Stimulated activated CD4-positive, alpha-beta T cell treated with anti-CD3 and anti-CD28 coated beads, Interleukin-1b, Interleukin-23, amount 100 ng/mL, for 1 hour (primary cell): ENCODE data around the gene IRF1.
"Not testable (repeated sequence)": the region's sequence is repeated elsewhere in the genome, so short reads cannot be mapped to it uniquely, and the experiment has no call there.

ENCODE experiments used
- DNase-seq, 2 donors: peaks; one replicate each; pipeline ENCODE4 v3.0.0-alpha.2; 2020; ENCODE audit warnings: low read depth in 2 of 2

The IRF1 gene

DNA sequence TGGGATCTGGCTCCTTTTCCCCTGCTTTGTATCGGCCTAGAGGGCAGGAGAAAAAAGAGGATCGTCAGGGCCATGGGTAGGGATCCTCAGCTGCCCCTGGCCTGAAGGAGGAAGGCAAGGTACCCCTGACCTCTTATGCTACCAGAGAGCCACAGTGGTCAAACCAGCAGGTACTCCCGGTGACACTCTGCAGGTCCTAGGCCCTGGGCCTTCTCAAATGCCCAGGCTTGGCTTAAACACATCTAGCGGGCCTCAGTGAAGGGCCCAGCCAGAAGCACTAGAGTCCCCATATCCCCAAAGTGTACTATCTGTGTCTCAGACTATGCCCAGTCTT lies 3.5 kb downstream of the IRF1 start:
- DNase-seq, result no peak

DNA sequence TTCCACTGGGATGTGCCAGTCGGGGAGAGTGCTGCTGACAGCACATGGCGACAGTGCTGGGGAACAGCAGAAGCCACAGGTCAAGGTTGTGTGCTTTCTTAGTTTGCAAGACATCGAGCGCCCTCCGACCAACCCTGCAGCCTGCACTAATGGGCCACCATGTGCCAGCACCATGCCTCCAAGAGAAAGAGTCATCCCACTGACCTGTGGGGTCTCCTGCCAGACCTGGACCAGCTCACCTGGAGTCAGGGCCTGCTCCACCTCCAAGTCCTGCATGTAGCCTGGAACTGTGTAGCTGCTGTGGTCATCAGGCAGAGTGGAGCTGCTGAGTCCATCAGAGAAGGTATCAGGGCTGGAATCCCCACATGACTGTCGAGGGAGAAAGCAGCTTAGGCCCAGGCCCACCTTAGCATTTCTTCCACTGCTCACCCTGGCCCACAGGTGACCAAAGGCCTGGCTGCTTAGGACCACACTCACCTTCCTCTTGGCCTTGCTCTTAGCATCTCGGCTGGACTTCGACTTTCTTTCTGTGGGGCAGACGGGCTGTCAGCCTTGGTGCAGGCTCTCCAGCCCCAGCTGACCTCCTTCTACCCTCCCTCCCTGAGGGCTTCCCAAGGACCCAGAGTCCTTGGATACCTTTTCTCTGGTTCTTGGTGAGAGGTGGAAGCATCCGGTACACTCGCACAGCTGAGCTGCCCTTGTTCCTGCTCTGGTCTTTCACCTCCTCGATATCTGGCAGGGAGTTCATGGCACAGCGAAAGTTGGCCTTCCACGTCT lies 4.1 kb downstream of the IRF1 start:
- no peak for DNase-seq

DNA sequence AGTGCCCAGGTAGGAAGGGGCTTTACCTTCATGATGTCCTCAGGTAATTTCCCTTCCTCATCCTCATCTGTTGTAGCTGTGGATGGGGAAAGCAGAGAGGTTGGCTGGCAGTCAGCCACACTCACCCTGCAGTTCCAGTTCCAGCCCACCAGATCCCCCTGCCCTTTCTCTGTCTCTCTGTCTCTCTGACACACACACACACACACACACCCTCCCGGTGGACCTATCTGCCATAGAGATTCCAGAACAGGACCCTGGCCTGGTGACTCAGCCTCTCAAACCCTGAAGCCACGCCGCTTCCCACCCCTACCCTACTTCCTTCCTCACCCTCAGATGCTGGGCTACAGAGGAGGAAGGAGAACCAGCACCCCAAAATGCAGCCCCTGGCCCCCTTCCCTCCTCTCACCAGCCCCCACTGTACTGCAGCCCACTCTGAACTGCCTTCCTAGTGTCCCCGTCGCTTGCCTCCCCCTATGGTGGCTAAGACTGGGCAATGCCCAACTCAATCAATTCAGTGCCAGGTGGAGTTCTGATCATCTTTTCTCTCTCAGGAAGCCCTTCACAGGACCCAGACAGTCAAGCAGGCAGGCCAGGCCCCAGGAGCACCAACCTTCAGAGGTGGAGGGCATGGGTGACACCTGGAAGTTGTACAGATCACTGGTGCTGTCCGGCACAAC lies 4.8 kb downstream of the IRF1 start:
- DNase-seq, result no peak

DNA sequence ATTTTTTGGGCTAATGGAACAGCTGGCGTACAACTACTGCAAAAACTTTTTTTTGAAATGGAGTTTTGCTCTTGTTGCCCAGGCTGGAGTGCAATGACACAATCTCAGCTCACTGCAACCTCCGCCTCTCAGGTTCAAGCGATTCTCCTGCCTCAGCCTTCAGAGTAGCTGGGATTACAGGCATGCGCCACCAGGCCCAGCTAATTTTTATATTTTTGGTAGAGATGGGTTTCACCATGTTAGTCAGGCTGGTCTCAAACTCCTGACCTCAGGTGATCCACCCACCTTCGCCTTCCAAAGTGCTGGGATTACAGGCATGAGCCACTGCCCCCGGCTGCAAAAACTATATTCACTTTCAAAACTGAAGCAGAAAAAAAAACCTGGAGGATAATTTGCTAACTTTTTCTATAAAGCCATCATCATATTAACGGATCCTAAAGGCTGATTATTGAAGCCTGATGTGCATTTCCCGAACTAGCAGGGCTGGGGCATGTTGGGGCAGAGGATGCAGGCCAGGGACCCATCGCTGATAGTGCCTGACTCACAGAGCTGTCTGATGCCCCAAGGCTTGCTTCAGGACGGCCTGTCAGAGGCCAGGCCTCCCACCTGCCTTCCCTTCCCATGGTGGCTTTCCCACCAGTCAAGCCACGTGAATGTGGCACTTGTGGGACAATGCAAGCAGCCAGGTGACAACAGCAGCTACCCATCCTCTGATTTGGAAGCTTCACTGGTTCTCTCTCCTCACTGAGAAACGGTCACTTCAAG lies 5.5 kb downstream of the IRF1 start:
- not testable (repeated sequence) for DNase-seq

DNA sequence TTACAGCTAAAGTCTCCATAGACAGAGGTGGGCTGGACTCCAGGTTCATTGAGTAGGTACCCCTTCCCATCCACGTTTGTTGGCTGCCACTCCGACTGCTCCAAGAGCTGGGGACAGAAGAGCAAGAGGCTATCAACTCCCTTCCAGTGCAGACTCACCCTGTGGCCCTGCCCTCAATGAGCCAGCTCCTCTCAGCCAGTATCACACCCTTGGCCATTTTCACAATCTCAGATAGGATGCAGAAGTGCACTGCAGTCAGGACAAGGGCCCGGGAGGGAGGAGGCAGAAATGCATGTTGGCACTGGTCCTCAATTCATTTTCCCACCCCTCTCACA lies 6.2 kb downstream of the IRF1 start:
- DNase-seq, result no peak

DNA sequence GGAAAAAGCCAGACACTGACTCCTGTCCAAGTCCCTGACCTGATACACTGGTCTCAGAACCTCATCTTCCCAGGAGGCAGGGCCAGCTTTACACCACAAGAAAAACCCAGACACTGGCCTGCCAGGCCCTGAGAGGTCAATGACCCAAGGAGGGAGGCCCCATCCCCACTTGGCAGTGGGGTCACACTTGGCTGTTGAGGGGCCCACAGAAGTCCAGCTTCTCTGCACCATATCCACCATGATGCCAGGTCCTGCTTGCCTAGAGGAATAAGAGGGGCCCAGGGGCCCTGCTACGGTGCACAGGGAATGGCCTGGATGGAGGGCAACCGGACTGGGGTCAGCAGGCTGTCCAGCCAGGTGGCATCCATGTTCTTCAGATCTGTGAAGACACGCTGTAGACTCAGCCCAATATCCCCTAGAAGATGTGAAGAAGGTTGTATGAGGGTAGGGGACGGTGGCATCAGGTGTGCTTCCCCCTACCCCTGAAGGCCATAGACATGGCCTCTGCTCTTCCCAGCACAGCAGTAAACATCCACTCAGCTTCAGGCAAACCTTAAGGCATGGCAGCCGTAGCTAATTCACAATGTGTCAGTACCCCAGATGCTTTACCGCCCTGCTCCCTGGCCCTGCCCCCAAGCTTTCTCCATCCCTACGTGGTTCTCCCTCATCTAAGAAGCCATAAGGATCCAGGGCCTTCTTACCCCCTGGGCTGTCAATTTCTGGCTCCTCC lies 6.7 kb downstream of the IRF1 start:
- DNase-seq, result no peak

DNA sequence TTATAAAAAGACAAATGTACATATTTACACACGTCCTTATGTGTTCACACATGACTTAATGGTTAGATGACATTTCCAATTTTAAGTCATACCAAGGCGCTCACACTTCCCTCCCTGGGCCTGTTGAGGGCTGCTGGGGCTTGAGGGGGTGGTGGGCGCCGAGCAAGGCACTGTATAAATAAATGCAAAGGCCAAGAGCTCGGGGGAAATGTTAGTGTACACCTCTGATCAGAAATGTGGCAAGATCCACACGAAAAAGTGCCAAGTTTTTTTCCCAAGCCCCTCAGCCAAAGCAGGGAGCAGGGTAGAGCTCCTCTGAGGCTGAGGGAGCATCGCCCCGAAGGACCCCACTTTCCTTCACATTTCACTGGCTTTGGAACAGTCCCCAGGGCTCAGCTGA lies 7.5 kb downstream of the IRF1 start:
- DNase-seq, result no peak

DNA sequence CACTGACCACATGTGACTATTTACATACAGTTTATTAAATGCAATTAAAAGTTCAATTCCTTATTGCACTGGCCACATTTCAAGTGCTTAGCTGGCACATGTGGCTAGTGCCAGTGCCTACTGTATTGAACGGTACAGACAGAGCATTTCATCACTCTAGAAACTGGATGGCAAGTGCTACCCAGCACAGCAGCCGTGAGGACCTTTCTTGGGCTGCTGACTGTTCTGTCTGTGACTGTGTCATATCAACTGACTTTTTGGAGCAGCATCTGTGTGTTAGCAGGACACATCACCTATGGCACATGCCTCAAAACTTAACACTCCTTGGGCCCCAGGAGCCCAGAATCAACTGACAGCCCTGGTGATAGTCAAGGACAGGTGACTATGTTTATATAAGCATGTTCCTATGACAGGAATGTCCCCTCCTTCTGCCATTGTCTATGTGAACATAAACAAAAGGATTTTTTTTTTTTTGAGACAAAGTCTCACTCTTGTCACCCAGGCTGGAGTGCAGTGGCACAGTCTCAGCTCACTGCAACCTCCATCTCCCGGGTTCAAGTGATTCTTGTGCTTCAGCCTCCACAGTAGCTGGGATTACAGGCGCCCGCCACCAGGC lies 8.9 kb downstream of the IRF1 start:
- no peak for DNase-seq

DNA sequence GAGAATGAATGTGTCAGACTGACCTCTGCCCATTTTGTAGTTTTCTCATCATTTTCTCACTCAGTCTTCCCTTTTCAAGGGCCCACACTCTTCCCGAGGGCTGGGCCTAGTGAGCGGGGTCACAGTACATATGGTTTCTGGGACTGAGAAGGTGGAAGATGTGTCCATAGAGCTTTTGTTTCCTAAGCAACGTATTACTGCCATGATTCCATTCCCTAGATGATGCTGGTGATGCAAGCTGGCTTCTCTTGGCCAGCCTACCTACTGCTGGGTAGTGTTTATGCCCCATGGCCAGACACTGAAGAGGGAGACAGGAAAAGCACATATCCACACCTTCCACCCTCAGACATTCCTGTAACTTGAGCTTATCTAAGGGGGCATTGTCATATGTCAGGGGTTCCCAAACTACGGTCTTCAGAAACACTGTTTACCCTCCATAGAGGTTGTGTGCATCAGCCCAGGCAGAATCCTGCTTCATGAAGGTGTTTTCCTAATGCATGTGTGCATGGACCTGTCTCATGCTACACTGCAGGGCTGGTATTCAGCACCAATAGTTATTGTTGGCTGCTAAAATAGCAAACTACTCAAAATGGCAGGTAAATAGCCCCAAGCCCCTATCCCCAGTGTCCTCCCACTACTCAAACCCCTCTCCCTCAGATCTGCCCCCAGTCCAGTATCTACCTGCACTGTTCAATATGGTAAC lies 9.5 kb downstream of the IRF1 start:
- DNase-seq, result no peak

DNA sequence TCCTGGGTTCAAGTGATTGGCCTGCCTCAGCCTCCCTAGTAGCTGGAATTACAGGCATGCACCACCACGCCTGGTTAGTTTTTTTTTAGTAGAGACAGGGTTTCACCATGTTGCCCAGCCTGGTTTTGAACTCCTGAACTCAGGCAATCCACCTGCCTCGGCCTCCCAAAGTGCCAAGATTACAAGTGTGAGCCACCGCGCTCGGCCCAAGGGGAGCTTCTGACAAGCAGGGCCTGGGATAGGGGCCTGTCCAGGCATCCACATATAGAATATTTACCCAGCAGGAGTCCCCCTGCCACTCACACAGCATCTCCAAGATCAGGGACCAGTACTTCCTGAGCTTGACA lies 10.1 kb downstream of the IRF1 start:
- DNase-seq, result no peak

DNA sequence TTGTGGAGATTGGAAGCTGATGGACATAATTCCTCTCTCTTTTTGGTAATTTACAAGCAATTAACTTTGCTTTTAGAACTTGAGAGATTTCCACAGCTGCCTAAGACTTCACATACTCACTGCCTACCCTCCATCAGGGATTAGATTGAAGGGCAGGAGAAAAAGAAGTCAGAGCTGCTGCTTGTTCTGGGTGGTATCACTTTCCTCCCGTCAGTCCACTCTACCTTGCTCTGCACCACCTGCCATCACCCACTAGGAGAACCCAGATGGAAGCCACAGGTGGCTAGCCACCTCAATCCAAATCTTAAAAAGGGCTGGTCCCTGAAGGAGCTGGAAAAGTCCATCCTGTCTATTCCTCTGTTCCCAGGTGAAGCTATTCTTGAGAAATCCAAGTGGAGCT lies 10.5 kb downstream of the IRF1 start:
- no peak for DNase-seq

DNA sequence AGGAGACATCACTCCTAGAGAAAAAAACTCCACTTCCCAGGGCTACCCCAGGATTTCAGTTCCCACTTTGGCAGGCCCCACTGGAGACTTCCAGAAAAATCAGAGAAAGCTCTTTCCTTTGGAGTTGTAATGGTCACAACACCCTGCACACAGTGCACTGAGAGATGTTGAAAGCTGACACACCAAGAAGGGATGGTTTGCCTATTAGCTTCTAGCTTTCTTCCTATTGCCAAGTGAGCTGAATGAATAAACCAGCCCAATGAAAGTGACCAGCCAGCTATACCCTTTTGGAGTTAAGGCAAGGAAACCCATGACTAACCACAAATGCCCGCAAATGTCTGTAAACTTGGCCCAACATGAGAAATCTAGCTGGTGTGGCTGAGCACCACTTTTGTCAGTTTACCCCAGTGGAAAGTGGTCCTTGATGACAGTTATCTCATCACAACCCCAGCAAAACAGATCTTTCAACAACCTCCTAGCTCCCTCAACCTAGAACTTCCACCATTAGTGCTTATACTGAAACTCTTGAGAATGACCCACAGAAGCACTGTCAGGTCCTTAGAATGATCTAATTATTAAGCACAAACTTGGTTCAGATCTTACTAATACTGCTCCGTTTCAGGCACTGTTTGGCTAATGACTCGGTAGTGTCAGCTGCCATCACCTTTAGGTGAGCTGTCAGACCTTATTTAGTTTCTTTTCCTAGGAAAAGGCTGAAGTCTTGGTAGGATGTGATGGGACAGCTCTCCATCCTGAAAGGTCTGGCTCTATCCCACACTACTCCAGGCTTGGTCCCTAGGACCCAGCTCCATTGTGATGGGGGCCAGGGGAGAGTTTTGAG lies 11.2 kb downstream of the IRF1 start:
- DNase-seq, result no peak

DNA sequence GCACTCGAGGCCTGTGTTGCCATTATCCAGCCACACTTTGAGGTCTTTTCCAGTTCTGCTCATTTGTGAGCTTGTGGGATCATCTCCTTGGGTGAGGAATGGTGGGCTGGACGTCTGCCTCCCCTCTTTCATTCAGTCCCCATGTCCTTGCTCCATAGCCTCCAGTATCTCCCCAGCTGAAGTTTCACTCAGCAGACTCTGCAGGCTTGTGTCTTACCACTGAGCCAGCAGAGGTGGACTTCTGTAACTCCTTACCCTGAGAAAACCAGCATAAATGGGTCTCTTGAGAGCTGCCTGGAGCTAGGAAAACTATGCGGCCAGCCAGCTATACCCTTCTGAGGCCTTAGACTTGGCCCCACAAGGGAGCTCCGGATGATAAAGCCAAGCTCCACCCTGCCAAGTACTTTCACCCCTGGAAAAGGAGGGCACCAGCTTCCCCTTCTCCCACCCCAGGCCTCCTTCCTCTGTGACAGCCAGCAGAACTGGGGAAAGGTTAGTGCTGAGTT lies 12.2 kb downstream of the IRF1 start:
- no peak for DNase-seq

DNA sequence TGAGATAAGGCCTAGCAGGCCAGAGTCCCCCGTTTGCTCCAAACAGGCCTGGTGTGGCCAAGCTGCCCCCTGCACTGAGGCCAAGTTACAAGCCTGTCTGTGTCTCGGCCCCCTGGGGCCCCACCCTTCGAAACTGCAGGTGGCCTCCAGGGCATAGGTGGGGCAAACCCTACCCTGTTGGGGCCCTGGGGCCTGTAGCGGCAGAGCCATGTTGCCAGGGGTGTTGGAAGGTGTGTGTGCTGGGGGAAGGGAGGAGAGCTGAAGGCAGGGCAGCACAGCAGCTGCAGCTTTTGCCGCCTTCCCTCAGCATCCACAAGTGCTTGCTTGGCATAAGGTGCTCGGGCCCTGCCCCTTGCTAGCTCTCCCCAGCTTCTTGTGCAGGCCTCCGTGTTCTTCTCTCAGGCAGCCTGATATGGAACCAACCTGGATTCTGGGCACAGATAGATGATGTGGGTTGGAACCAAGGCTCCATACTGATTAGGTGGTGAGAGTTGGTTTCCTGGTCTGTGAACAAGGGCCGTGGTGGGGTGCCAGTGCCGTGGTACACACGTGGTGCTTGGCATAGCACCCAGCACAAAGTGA lies 12.7 kb downstream of the IRF1 start:
- no peak for DNase-seq

DNA sequence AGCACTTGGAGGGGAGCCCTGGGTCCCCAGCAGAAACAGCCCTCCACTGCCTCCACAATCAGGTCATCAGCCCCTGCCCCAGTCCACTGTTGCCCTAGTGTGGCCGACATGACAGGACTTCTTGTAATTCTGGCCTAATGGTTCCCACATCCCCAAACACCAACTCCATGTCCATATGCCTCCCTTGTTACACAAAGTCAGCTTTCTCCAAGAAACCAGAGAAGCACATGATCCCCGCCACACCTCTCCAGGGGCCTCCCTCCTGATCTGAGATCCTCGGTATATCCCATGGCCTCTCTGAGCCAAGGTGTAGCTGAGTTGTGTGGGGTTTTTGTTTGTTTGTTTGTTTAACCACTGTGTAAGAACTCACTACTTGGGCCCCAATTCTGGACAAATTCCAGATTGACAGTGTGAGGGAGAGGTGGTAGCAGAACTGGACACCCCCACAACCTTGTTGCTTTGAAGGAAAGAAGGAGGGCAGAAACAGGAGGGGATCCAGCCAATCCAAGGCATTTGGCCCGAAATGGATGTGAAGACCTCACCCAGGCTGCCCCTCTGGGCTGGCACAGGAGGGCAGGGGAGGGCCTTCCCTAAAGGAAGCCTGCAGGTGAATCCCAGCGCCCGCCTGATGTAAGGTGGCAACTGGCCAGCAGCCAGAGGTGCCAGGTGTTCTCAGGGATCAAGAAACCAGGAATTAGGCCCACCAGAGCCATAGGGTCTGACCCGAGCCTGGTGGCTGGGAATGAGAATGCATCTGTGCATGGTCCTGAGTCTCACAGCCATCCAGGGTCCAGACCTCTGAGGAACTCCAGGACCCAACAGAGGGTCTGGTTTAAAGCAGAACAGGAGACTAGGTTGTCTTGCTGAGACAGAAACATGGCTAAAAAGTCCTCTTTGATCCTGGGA lies 13.4 kb downstream of the IRF1 start:
- no peak for DNase-seq

DNA sequence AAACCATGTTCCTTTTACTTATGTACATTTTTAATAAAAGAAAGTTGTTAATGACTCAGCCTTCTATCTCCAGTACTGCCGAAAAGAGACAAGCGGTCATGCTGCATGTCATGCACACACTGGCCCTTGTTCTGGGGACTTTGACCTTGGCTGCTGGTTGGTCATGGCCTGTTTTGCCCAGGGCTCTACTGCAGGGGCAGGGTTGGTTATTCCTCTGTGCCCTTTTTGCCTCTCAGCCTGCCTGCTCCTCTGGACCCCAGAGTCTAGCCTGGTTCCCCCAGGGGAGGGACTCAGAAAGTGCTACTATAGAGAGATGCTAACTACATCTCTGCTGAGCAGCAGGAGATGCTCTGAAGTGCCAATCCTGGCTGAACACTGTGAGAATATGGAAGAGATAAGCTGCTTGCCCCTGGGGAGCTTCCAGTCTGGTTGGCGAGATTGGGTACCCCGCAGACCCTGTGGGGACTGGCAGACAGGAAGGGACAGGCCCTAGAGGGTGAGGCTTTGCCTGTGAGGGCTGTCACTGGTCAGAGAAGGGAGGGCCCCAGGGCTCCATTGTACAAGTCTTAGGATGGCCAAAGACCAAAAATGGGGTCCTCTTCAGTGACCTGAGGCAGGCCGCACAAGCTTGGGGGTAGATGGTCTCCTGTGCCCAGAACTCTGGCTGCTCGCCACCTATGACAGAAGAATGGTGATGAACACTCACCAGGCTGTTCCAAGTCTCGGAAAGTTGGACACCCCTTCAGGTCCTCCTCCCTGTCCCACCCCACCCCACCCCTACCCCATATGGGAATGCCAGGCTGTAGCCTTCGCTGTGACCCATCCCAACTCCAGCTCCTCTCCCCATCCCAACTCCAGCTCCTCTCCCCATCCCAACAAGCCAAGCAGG lies 14.3 kb downstream of the IRF1 start:
- no peak for DNase-seq

DNA sequence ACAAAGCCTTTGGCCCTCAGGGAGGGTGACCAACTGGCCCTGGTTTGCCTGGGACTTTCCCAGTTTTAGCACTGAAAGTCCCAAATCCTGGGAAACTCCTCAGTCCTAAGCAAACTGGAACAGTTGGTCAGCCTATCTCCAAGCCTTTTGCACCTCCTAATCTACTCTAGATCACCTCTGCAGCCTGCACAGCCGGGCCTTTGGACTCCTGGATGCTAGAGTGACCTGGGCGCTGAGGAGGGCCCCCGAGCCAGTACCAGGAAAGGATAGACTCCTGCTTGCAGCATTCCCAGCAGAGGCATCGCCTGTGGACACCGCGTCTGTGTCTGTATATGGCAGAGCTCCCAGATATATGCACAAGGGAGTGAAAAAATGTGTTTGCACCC lies 15.1 kb downstream of the IRF1 start:
- DNase-seq, result no peak
